ENCODE measurements around the gene HIVEP3.

Gene HIVEP3

DNA sequence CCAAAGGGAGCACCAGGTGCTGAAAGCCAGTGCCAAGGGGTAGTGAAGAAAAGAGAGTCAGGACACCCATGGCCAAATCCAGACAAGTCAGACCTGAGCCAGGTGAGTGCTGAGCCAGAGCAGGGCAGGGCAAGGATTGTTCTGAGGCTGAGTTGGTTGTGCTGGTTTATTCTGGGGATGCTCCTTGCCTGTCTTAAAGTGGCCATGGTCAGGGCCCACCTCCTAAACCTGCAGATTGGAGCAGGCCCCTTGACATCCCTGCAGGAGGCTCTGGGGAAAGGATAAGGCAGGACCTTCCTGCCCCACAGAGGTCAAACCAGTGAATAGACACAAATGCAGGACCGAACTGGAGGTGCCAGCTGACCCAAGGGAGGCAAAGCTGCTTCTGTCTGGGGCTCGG lies 138.4 kb downstream of the HIVEP3 start:
- no peak overlapping the region for H3K4me3 ChIP-seq (ENCODE audit: low read depth in 1 of 2, low read length in 2 of 2)
- H3K4me1 ChIP-seq (ENCODE audit: control insufficient read depth in 1 of 2, insufficient read depth in 2 of 2, low read length in 2 of 2), result no peaks in the 10 kb centered on the region
- H3K27me3 ChIP-seq (ENCODE audit: control insufficient read depth in 1 of 2, insufficient read depth in 2 of 2, low read length in 2 of 2), result no peaks in the 10 kb centered on the region
- no peak overlapping the region for H3K27ac ChIP-seq (ENCODE audit: low read depth, low read length)
- no peaks in the 10 kb centered on the region for H3K9me3 ChIP-seq (ENCODE audit: control insufficient read depth in 1 of 2, low read length in 2 of 2)
- no peak overlapping the region for H3K9ac ChIP-seq (ENCODE audit: low read depth in 1 of 2, low read length in 2 of 2)
- H3K36me3 ChIP-seq (ENCODE audit: control insufficient read depth in 1 of 2, insufficient read depth in 2 of 2, low read length in 2 of 2), result no peaks in the 10 kb centered on the region

DNA sequence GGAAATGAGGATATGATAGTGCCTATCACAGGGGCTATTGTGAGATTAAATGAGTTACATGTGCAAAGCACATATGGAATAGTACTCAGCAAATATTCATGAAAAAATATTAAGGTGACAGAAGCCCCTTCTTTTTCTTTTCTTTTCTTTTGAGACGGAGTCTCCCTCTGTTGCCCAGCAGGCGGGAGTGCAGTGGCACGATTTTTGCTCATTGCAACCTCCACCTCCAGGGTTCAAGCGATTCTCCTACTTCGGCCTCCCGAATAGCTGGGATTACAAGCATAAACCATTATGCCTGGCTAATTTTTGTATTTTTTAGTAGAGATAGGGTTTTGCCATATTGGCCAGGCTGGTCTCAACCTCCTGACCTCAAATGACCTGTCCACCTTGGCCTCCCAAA lies 139.4 kb downstream of the HIVEP3 start:
- no peaks in the 10 kb centered on the region for H3K36me3 ChIP-seq (ENCODE audit: control insufficient read depth in 1 of 2, insufficient read depth in 2 of 2, low read length in 2 of 2)
- H3K9me3 ChIP-seq (ENCODE audit: control insufficient read depth in 1 of 2, low read length in 2 of 2), result no peaks in the 10 kb centered on the region
- H3K4me1 ChIP-seq (ENCODE audit: control insufficient read depth in 1 of 2, insufficient read depth in 2 of 2, low read length in 2 of 2), result no peaks in the 10 kb centered on the region
- no peak overlapping the region for H3K9ac ChIP-seq (ENCODE audit: low read depth in 1 of 2, low read length in 2 of 2)
- H3K4me3 ChIP-seq (ENCODE audit: low read depth in 1 of 2, low read length in 2 of 2), result no peak overlapping the region
- H3K27ac ChIP-seq (ENCODE audit: low read depth, low read length), result no peak overlapping the region
- no peaks in the 10 kb centered on the region for H3K27me3 ChIP-seq (ENCODE audit: control insufficient read depth in 1 of 2, insufficient read depth in 2 of 2, low read length in 2 of 2)

DNA sequence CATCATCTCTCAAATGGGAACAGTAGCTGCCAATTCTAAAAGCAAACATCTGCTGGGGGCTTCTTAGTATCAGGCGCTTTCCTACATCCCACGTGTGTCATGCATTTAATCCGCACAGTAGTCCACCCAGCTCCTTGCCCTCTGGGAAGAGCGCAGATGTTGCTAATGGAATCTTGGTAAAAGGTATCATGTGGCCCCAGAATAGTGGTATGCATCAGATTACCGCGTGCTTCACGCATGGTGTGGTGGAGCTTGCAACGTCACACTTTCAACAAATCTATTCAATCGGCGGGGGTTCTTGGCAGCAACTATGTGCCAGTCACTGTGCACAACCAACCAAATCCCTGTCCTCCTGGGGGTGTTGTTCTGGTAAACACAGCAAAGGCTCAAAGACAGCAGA lies 141.0 kb downstream of the HIVEP3 start:
- no peaks in the 10 kb centered on the region for H3K9me3 ChIP-seq (ENCODE audit: control insufficient read depth in 1 of 2, low read length in 2 of 2)
- no peaks in the 10 kb centered on the region for H3K36me3 ChIP-seq (ENCODE audit: control insufficient read depth in 1 of 2, insufficient read depth in 2 of 2, low read length in 2 of 2)
- H3K4me3 ChIP-seq (ENCODE audit: low read depth in 1 of 2, low read length in 2 of 2), result no peak overlapping the region
- no peak overlapping the region for H3K27ac ChIP-seq (ENCODE audit: low read depth, low read length)
- no peak overlapping the region for H3K9ac ChIP-seq (ENCODE audit: low read depth in 1 of 2, low read length in 2 of 2)
- H3K27me3 ChIP-seq (ENCODE audit: control insufficient read depth in 1 of 2, insufficient read depth in 2 of 2, low read length in 2 of 2), result no peaks in the 10 kb centered on the region
- no peaks in the 10 kb centered on the region for H3K4me1 ChIP-seq (ENCODE audit: control insufficient read depth in 1 of 2, insufficient read depth in 2 of 2, low read length in 2 of 2)

DNA sequence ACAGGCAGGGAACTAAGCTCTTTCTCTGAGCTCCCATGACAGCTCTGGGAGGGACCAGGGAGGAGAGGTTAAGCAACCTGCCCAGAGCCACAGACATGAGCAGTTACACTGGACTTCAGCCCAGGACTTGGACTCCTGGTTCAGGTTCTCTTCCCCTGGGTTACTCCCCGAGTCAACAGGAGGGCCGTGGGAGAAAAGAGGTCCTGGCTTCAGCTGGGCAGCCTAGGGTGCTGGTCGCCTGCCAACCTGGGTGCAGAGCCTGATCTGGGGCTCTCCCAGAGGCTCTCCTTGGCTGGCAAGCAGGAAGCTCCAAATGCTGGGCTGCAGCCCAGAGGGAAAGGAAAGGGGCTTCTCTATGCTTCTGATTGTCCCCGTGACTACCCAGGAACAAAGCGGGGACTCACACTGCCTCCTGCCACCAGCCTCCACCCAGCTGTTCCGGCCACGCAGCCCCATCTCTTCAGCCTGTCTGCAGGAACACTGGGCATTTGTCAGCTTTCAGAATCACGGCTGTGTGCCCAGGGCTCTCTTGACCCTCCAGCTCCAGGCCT lies 141.8 kb downstream of the HIVEP3 start:
- H3K27me3 ChIP-seq (ENCODE audit: control insufficient read depth in 1 of 2, insufficient read depth in 2 of 2, low read length in 2 of 2), result no peaks in the 10 kb centered on the region
- no peaks in the 10 kb centered on the region for H3K4me1 ChIP-seq (ENCODE audit: control insufficient read depth in 1 of 2, insufficient read depth in 2 of 2, low read length in 2 of 2)
- H3K4me3 ChIP-seq (ENCODE audit: low read depth in 1 of 2, low read length in 2 of 2), result no peak overlapping the region
- H3K9ac ChIP-seq (ENCODE audit: low read depth in 1 of 2, low read length in 2 of 2), result no peak overlapping the region
- no peaks in the 10 kb centered on the region for H3K36me3 ChIP-seq (ENCODE audit: control insufficient read depth in 1 of 2, insufficient read depth in 2 of 2, low read length in 2 of 2)
- no peak overlapping the region for H3K27ac ChIP-seq (ENCODE audit: low read depth, low read length)
- no peaks in the 10 kb centered on the region for H3K9me3 ChIP-seq (ENCODE audit: control insufficient read depth in 1 of 2, low read length in 2 of 2)

DNA sequence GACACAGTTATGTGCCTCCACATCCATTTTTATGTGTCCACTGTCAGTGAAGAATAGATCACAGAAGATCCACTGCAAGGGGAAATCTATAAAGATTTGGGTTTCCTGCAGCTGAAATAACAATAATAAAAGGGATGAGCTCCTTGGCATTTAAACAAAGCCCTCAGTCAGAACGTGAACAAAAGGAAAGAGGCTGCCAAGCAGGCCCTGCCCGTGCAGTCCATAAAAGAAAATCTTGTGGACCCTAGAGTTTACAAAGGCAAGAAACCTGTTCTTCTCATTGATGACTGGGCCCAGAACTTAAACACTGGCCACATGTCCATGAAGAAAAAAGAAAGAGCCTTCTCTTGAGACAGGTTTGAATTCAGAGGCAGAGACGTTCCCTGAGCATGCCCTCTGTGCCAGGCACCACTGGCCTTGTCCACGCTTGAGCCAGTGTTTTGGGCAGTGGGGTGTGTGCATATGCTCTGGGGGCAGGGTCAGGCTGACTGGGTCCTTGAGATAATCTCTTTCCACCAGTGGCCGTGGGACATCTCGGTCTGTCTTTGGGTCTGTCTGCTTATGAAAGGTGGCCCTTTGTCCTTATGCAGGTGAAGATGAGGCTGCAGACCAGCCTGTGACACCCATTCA lies 142.7 kb downstream of the HIVEP3 start:
- no peak overlapping the region for H3K4me3 ChIP-seq (ENCODE audit: low read depth in 1 of 2, low read length in 2 of 2)
- H3K9me3 ChIP-seq (ENCODE audit: control insufficient read depth in 1 of 2, low read length in 2 of 2), result no peaks in the 10 kb centered on the region
- H3K27ac ChIP-seq (ENCODE audit: low read depth, low read length), result no peak overlapping the region
- no peaks in the 10 kb centered on the region for H3K36me3 ChIP-seq (ENCODE audit: control insufficient read depth in 1 of 2, insufficient read depth in 2 of 2, low read length in 2 of 2)
- no peaks in the 10 kb centered on the region for H3K27me3 ChIP-seq (ENCODE audit: control insufficient read depth in 1 of 2, insufficient read depth in 2 of 2, low read length in 2 of 2)
- no peak overlapping the region for H3K9ac ChIP-seq (ENCODE audit: low read depth in 1 of 2, low read length in 2 of 2)
- no peaks in the 10 kb centered on the region for H3K4me1 ChIP-seq (ENCODE audit: control insufficient read depth in 1 of 2, insufficient read depth in 2 of 2, low read length in 2 of 2)

DNA sequence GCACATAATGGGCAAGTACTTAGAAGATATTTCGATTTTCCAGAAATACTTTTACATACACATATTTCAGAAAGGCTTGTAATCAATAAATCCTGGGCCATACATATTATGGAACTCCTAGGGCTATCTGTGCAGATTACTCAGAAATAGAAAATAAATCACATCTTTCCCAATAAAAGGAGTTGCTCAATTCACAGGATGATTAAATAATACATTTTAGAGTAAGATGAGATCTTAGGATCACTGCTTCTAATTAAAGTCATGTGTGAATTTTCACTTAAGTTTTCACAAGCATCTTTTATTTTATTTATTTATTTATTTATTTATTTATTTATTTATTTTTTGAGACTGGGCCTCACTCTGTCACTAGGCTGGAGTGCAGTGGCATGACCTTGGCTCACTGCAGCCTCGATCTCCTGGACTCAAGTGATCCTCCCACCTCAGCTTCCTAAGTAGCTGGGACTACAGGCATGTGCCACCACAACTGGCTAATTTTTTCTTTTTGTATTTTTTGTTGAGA lies 144.2 kb downstream of the HIVEP3 start:
- Histone ChIP-seq H3K4me1 (ENCODE audit: control insufficient read depth in 1 of 2, insufficient read depth in 2 of 2, low read length in 2 of 2) (no peaks in the 10 kb centered on the region), H3K27ac (ENCODE audit: low read depth, low read length) (no peak overlapping the region), H3K9ac (ENCODE audit: low read depth in 1 of 2, low read length in 2 of 2) (no peak overlapping the region), H3K9me3 (ENCODE audit: control insufficient read depth in 1 of 2, low read length in 2 of 2) (no peaks in the 10 kb centered on the region), H3K36me3 (ENCODE audit: control insufficient read depth in 1 of 2, insufficient read depth in 2 of 2, low read length in 2 of 2) (no peaks in the 10 kb centered on the region), H3K27me3 (ENCODE audit: control insufficient read depth in 1 of 2, insufficient read depth in 2 of 2, low read length in 2 of 2) (no peaks in the 10 kb centered on the region), H3K4me3 (ENCODE audit: low read depth in 1 of 2, low read length in 2 of 2) (no peak overlapping the region)

DNA sequence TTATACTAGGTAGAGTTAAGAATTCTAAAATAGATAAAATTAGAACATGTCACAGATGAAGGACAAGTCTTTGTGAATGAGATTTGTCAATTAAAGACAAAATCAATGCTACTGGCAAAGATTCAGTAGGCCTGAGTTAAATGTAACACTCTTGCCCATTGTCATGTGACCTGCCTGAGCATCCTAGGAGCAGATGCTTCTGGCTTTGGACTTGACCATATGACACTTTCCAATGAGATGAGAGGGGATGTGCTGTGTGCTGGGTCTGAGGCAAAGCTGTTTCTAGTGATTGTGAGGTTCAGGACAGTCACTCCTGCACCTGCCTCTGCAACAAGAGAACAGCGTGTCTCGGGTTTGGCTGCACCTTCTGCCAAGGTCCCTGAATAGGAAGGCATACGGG lies 144.9 kb downstream of the HIVEP3 start:
- no peaks in the 10 kb centered on the region for H3K9me3 ChIP-seq (ENCODE audit: control insufficient read depth in 1 of 2, low read length in 2 of 2)
- H3K4me3 ChIP-seq (ENCODE audit: low read depth in 1 of 2, low read length in 2 of 2), result no peak overlapping the region
- no peak overlapping the region for H3K9ac ChIP-seq (ENCODE audit: low read depth in 1 of 2, low read length in 2 of 2)
- no peaks in the 10 kb centered on the region for H3K36me3 ChIP-seq (ENCODE audit: control insufficient read depth in 1 of 2, insufficient read depth in 2 of 2, low read length in 2 of 2)
- H3K4me1 ChIP-seq (ENCODE audit: control insufficient read depth in 1 of 2, insufficient read depth in 2 of 2, low read length in 2 of 2), result no peaks in the 10 kb centered on the region
- no peak overlapping the region for H3K27ac ChIP-seq (ENCODE audit: low read depth, low read length)
- H3K27me3 ChIP-seq (ENCODE audit: control insufficient read depth in 1 of 2, insufficient read depth in 2 of 2, low read length in 2 of 2), result no peaks in the 10 kb centered on the region

DNA sequence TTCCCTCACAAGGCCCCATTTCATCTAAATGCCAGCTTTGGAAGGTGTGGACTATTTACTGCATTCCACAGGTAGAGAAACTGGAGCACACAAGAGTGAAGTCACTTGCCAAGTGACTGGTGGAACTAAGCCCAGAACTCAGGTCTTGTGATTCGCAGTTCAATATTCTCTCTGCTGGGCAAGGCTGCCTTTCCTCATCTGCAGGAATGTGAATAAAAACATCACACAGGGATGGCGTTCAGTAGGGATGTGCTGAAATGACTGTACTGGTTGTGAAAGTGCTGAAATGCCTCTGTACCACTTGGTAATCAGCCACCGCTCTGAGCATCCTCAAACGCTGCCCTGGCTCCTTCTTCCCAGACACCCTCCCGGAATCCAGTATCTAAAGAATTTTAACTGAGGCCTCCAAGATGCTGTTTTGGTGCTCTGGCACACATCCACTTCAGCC lies 145.6 kb downstream of the HIVEP3 start:
- no peaks in the 10 kb centered on the region for H3K27me3 ChIP-seq (ENCODE audit: control insufficient read depth in 1 of 2, insufficient read depth in 2 of 2, low read length in 2 of 2)
- H3K9ac ChIP-seq (ENCODE audit: low read depth in 1 of 2, low read length in 2 of 2), result no peak overlapping the region
- H3K4me3 ChIP-seq (ENCODE audit: low read depth in 1 of 2, low read length in 2 of 2), result no peak overlapping the region
- no peaks in the 10 kb centered on the region for H3K4me1 ChIP-seq (ENCODE audit: control insufficient read depth in 1 of 2, insufficient read depth in 2 of 2, low read length in 2 of 2)
- H3K36me3 ChIP-seq (ENCODE audit: control insufficient read depth in 1 of 2, insufficient read depth in 2 of 2, low read length in 2 of 2), result no peaks in the 10 kb centered on the region
- no peak overlapping the region for H3K27ac ChIP-seq (ENCODE audit: low read depth, low read length)
- no peaks in the 10 kb centered on the region for H3K9me3 ChIP-seq (ENCODE audit: control insufficient read depth in 1 of 2, low read length in 2 of 2)

DNA sequence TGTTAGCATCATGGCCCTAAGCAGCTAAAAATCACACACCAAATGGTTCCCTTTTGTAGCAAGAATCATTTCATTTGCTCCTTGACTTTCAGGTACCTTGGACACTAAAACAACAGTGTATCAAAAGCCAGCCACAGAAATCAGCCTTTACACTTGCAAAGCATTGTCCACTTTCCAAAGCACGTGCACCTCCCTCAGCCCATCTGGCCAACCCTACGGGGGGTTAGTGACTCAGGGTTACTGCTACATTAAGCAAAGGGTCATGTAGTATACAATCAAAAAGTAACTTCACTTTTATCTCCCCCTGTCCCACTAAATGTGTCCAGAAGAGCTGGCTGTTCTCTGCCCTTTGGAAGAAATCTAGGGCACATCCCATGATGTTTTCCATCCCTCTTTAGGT lies 149.7 kb downstream of the HIVEP3 start:
- Histone ChIP-seq H3K27ac (ENCODE audit: low read depth, low read length) (no peak overlapping the region), H3K36me3 (ENCODE audit: control insufficient read depth in 1 of 2, insufficient read depth in 2 of 2, low read length in 2 of 2) (no peaks in the 10 kb centered on the region), H3K9ac (ENCODE audit: low read depth in 1 of 2, low read length in 2 of 2) (no peak overlapping the region), H3K4me3 (ENCODE audit: low read depth in 1 of 2, low read length in 2 of 2) (no peak overlapping the region), H3K9me3 (ENCODE audit: control insufficient read depth in 1 of 2, low read length in 2 of 2) (no peaks in the 10 kb centered on the region), H3K27me3 (ENCODE audit: control insufficient read depth in 1 of 2, insufficient read depth in 2 of 2, low read length in 2 of 2) (no peaks in the 10 kb centered on the region), H3K4me1 (ENCODE audit: control insufficient read depth in 1 of 2, insufficient read depth in 2 of 2, low read length in 2 of 2) (peaks cover 8 to 14% of the 10 kb centered on the region in 2 donors)

DNA sequence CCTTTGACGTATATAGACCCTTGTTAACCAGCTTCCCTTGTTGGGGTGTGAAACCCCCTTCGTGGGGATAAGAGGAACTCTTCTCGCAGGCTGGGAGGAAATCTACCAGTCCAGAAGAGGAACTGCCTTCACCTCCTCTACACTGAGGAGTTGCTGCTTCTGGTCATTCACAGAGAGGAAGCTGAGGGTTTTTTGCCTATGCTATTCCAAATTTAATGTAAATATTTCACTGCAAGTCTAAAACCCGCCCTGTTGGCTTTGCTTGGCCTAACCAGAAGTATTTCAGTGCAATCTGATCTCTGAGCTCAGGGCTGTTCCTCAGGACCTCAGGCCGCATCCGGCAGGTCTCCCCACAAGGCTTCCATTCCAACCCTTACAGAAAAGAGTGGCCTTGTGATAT lies 150.1 kb downstream of the HIVEP3 start:
- Histone ChIP-seq H3K27me3 (ENCODE audit: control insufficient read depth in 1 of 2, insufficient read depth in 2 of 2, low read length in 2 of 2) (no peaks in the 10 kb centered on the region), H3K9me3 (ENCODE audit: control insufficient read depth in 1 of 2, low read length in 2 of 2) (no peaks in the 10 kb centered on the region), H3K36me3 (ENCODE audit: control insufficient read depth in 1 of 2, insufficient read depth in 2 of 2, low read length in 2 of 2) (no peaks in the 10 kb centered on the region), H3K9ac (ENCODE audit: low read depth in 1 of 2, low read length in 2 of 2) (no peak overlapping the region), H3K4me1 (ENCODE audit: control insufficient read depth in 1 of 2, insufficient read depth in 2 of 2, low read length in 2 of 2) (peaks cover 8 to 14% of the 10 kb centered on the region in 2 donors), H3K27ac (ENCODE audit: low read depth, low read length) (no peak overlapping the region), H3K4me3 (ENCODE audit: low read depth in 1 of 2, low read length in 2 of 2) (no peak overlapping the region)

All from duodenal mucosa (tissue), 2 donors.